Panc1 (cell line): ENCODE measurements around the gene BRPF1. TPM values are rescaled to one million over a fixed set of nuclear protein-coding genes. Genes with fewer than 3 reads are reported as not detected.

Experiments
- ATAC-seq: fragments of 200-7000 bp; cut with Tn5 transposase; 2 replicates; pipeline ENCODE4 v1.9.1; 2020; ENCODE audit warnings: mild to moderate bottlenecking, moderate library complexity
- BruUV-seq: library from RNA; stranded (reverse); fragments of 400-500 nt; replicated peaks from 2 replicates; lab custom pipeline; 2021; lab: Mats Ljungman, UMichigan
- CTCF ChIA-PET: fragments of 300-600 bp; sonication (Branson Sonifier 250); formaldehyde crosslinking; loops from one replicate; lab custom pipeline; 2022; ENCODE audit warnings: antibody characterized with exemption; lab: Charles Lee
- POLR2A ChIA-PET: fragments of 300-600 bp; sonication (Branson Sonifier 250); formaldehyde crosslinking; loops from one replicate; lab custom pipeline; 2022; ENCODE audit warnings: antibody characterized with exemption; lab: Charles Lee
- DNase-seq: peaks from one replicate; pipeline ENCODE4 v3.0.0-alpha.2; 2010; ENCODE audit warnings: low read depth, low spot score
- H3K27ac ChIP-seq: 2 replicates; pipeline ENCODE4 v1.5.1; 2011; ENCODE audit warnings: mild to moderate bottlenecking, low read length, inconsistent platforms
- H3K27me3 ChIP-seq: fragments of 200-500 bp; sonication (Bioruptor generic); 2 replicates; pipeline ENCODE4 v1.6.0; 2014; ENCODE audit warnings: low read length, inconsistent platforms; ENCODE audit not compliant: control insufficient read depth, insufficient read depth
- H3K36me3 ChIP-seq: fragments of 200-500 bp; sonication (Bioruptor generic); 2 replicates; pipeline ENCODE4 v1.5.1; 2014; ENCODE audit warnings: inconsistent platforms, mild to moderate bottlenecking, low read length, moderate library complexity; ENCODE audit not compliant: control insufficient read depth, insufficient read depth
- H3K4me1 ChIP-seq: 2 replicates; pipeline ENCODE4 v1.5.1; 2011; ENCODE audit warnings: inconsistent platforms, mild to moderate bottlenecking, low read length, moderate library complexity; ENCODE audit not compliant: control insufficient read depth, insufficient read depth
- H3K4me3 ChIP-seq, 2 experiments: 2 replicates each; pipeline ENCODE4 v1.5.1; 2011 to 2012; ENCODE audit warnings: low read depth in 2 of 2, low read length in 2 of 2, mild to moderate bottlenecking in 2 of 2, inconsistent platforms in 1 of 2, moderate library complexity in 1 of 2
- H3K9me3 ChIP-seq: fragments of 200-500 bp; sonication (Bioruptor generic); 2 replicates; pipeline ENCODE4 v1.5.1; 2014; ENCODE audit warnings: low read depth, mild to moderate bottlenecking, inconsistent platforms, low read length, moderate library complexity; ENCODE audit not compliant: control insufficient read depth, insufficient read depth
- CTCF ChIP-seq: fragments of 450-650 bp; IDR thresholded peaks from 2 replicates; pipeline ENCODE4 v1.5.1; 2017; ENCODE audit warnings: mild to moderate bottlenecking
- POLR2AphosphoS5 ChIP-seq: IDR thresholded peaks from 2 replicates; pipeline ENCODE4 v1.6.1; 2012; ENCODE audit warnings: mild to moderate bottlenecking, low read depth, low read length, moderate library complexity
- SIN3A ChIP-seq: IDR thresholded peaks from 2 replicates; pipeline ENCODE4 v1.6.1; 2012; ENCODE audit warnings: low read depth, mild to moderate bottlenecking, low read length, moderate library complexity, borderline replicate concordance; ENCODE audit not compliant: insufficient read depth
- TCF7L2 ChIP-seq: IDR thresholded peaks from 2 replicates; pipeline ENCODE4 v1.6.1; 2011; ENCODE audit warnings: mild to moderate bottlenecking, low read depth, low read length, inconsistent platforms
- in situ Hi-C: cut with HindIII; loops from 2 replicates; pipeline ENCODE4 v1.10.0; 2016; ENCODE audit warnings: low sequenced_read_pairs, low pct_unique_long_range_greater_than_20kb
- intact Hi-C: fragments of 100-400 bp; cut with micrococcal nuclease; formaldehyde crosslinking; loops from one replicate; pipeline ENCODE4 v1.10.0; 2022; ENCODE audit not compliant: unreplicated experiment
- total RNA-seq: library from RNA; stranded (reverse); gene quantifications from one replicate; pipeline ENCODE4 v1.2.1, GENCODE V29; 2021; ENCODE audit not compliant: unreplicated experiment
- TF ChIP-seq, protein P1 (sequence below), 2 experiments: IDR thresholded peaks; 2 replicates each; pipeline ENCODE4 v1.6.1; 2011 to 2012; ENCODE audit warnings: low read depth in 2 of 2, control low read depth in 1 of 2, low read length in 1 of 2, mild to moderate bottlenecking in 1 of 2, moderate library complexity in 1 of 2; ENCODE audit not compliant: insufficient read depth in 1 of 2

BRPF1 gene
- total RNA-seq, 1 experiment from 2014 or later: 17.4 TPM

GRCh38 chr3:9689757-9690156, 41.8 kb upstream of the BRPF1 start:
- TF ChIP-seq CTCF (no peak), TCF7L2 (no peak), POLR2AphosphoS5 (no peak), SIN3A (no peak)
- TF ChIP-seq, protein P1, sequence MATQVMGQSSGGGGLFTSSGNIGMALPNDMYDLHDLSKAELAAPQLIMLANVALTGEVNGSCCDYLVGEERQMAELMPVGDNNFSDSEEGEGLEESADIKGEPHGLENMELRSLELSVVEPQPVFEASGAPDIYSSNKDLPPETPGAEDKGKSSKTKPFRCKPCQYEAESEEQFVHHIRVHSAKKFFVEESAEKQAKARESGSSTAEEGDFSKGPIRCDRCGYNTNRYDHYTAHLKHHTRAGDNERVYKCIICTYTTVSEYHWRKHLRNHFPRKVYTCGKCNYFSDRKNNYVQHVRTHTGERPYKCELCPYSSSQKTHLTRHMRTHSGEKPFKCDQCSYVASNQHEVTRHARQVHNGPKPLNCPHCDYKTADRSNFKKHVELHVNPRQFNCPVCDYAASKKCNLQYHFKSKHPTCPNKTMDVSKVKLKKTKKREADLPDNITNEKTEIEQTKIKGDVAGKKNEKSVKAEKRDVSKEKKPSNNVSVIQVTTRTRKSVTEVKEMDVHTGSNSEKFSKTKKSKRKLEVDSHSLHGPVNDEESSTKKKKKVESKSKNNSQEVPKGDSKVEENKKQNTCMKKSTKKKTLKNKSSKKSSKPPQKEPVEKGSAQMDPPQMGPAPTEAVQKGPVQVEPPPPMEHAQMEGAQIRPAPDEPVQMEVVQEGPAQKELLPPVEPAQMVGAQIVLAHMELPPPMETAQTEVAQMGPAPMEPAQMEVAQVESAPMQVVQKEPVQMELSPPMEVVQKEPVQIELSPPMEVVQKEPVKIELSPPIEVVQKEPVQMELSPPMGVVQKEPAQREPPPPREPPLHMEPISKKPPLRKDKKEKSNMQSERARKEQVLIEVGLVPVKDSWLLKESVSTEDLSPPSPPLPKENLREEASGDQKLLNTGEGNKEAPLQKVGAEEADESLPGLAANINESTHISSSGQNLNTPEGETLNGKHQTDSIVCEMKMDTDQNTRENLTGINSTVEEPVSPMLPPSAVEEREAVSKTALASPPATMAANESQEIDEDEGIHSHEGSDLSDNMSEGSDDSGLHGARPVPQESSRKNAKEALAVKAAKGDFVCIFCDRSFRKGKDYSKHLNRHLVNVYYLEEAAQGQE (IDR thresholded peaks at IDR 0.05; ENCODE audit: insufficient read depth in 1 of 2, low read depth in 2 of 2, low read length in 1 of 2): no peak
- in situ Hi-C loops: no loop called here
- intact Hi-C loops: no loop called here
- peaks cover 2% of the 10 kb centered on the region; the same call in 1 of the 2 replicates for H3K36me3 ChIP-seq
- CTCF ChIA-PET: no interaction called here
- BruUV-seq: no TSS peak
- no peak overlapping the region for H3K4me3 ChIP-seq
- H3K4me1 ChIP-seq: no peaks in the 10 kb centered on the region
- DNase-seq: no peak
- no peaks in the 10 kb centered on the region for H3K27me3 ChIP-seq
- ATAC-seq: no peak
- H3K27ac ChIP-seq: no peak overlapping the region
- POLR2A ChIA-PET: no interaction called here
- no peaks in the 10 kb centered on the region for H3K9me3 ChIP-seq

- H3K27ac ChIP-seq: no peak overlapping the region
- H3K27me3 ChIP-seq: no peaks in the 10 kb centered on the region
- H3K9me3 ChIP-seq: no peaks in the 10 kb centered on the region
- ChIA-PET CTCF (no interaction called here), POLR2A (no interaction called here)
- no peaks in the 10 kb centered on the region for H3K4me1 ChIP-seq
- DNase-seq (no peak), ATAC-seq (no peak)
- intact Hi-C loops (no loop called here), in situ Hi-C loops (no loop called here)
- TF ChIP-seq TCF7L2: no peak
- no peak for TF ChIP-seq SIN3A
- TF ChIP-seq CTCF: no peak
- TF ChIP-seq, protein P1 (IDR thresholded peaks at IDR 0.05; ENCODE audit: insufficient read depth in 1 of 2, low read depth in 2 of 2, low read length in 1 of 2): no peak
- TF ChIP-seq POLR2AphosphoS5: no peak
- H3K4me3 ChIP-seq: no peak overlapping the region
- no TSS peak for BruUV-seq
- peaks cover 2% of the 10 kb centered on the region; the same call in 1 of the 2 replicates for H3K36me3 ChIP-seq
Observed at GRCh38 chr3:9690451-9691450, 40.8 kb upstream of the BRPF1 start.
